H1 (cell line): Measurements from ENCODE around the gene TAOK1.

Source experiments
- EZH2 ChIP-seq: fragments of 200-600 bp; sonication (generic); IDR thresholded peaks from 2 replicates; pipeline ENCODE4 v1.7.1; 2012; ENCODE audit warnings: low read depth, mild to moderate bottlenecking, moderate library complexity, low read length, inconsistent platforms; ENCODE audit not compliant: severe bottlenecking
- MAFK ChIP-seq: IDR thresholded peaks from 2 replicates; pipeline ENCODE4 v1.6.1; 2012; ENCODE audit warnings: low read depth, mild to moderate bottlenecking, improper control_type of control experiment, low read length
- POLR2A ChIP-seq, 2 experiments: IDR thresholded peaks; 1 replicate in 1 of 2; 2 replicates in 1 of 2; pipeline ENCODE4 v1.6.1; 2011; ENCODE audit warnings: low read depth in 2 of 2, low read length in 2 of 2, mild to moderate bottlenecking in 2 of 2; ENCODE audit errors: control extremely low read depth in 1 of 2
- POLR2AphosphoS5 ChIP-seq: IDR thresholded peaks from 2 replicates; pipeline ENCODE4 v1.6.1; 2011; ENCODE audit warnings: low read depth, low read length
- RFX5 ChIP-seq: IDR thresholded peaks from 2 replicates; pipeline ENCODE4 v1.6.1; 2011; ENCODE audit warnings: low read depth, low read length, improper control_type of control experiment, borderline replicate concordance
- RNF2 ChIP-seq: fragments of 200-900, 300-1000 bp; sonication (generic); IDR thresholded peaks from 2 replicates; pipeline ENCODE4 v1.7.1; 2016; ENCODE audit warnings: borderline replicate concordance, low read depth, mild to moderate bottlenecking, antibody characterized with exemption, low read length; ENCODE audit not compliant: poor library complexity, severe bottlenecking; ENCODE audit errors: missing control alignments
- TF ChIP-seq, protein P1 (sequence below), 3 experiments: IDR thresholded peaks; 1 replicate in 2 of 3; 2 replicates in 1 of 3; pipeline versions ENCODE4 v1.5.1 to v1.6.1; 2011; ENCODE audit warnings: low read length in 3 of 3, mild to moderate bottlenecking in 3 of 3, inconsistent platforms in 2 of 3, low read depth in 1 of 3, moderate library complexity in 1 of 3; ENCODE audit not compliant: insufficient read depth in 1 of 3; ENCODE audit errors: control extremely low read depth in 1 of 3
- TF ChIP-seq, protein P2 (sequence below): IDR thresholded peaks from 2 replicates; pipeline ENCODE4 v1.6.1; 2011; ENCODE audit warnings: low read depth, mild to moderate bottlenecking, low read length; ENCODE audit not compliant: insufficient read depth

DNA sequence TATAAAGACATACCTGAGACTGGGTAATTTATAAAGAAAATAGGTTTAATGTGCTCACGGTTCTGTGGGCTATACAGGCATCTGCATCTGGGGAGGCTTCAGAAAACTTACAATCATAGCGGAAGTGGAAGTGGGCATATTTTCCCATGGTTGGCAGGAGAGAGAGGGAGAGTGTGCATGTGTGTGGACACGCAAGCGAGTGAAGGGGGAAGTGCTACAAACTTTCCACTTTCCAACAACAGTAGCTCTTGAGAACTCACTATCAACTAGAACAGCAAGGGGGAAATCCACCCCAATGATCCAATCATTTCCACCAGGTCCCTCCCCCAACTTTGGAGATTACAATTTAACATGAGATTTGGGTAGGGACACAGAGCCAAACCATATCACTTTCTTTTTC is 11.1 kb downstream of the TAOK1 start:
- TF ChIP-seq, protein P1, sequence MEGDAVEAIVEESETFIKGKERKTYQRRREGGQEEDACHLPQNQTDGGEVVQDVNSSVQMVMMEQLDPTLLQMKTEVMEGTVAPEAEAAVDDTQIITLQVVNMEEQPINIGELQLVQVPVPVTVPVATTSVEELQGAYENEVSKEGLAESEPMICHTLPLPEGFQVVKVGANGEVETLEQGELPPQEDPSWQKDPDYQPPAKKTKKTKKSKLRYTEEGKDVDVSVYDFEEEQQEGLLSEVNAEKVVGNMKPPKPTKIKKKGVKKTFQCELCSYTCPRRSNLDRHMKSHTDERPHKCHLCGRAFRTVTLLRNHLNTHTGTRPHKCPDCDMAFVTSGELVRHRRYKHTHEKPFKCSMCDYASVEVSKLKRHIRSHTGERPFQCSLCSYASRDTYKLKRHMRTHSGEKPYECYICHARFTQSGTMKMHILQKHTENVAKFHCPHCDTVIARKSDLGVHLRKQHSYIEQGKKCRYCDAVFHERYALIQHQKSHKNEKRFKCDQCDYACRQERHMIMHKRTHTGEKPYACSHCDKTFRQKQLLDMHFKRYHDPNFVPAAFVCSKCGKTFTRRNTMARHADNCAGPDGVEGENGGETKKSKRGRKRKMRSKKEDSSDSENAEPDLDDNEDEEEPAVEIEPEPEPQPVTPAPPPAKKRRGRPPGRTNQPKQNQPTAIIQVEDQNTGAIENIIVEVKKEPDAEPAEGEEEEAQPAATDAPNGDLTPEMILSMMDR (IDR thresholded peaks at IDR 0.05; ENCODE audit: control extremely low read depth in 1 of 3, insufficient read depth in 1 of 3, low read depth in 1 of 3, low read length in 3 of 3): no peak
- no peak for TF ChIP-seq EZH2
- no peak for TF ChIP-seq POLR2A (IDR thresholded peaks at IDR 0.05; ENCODE audit: control extremely low read depth in 1 of 2, low read depth in 2 of 2, low read length in 2 of 2)
- no peak for TF ChIP-seq MAFK
- no peak for TF ChIP-seq POLR2AphosphoS5
- no peak for TF ChIP-seq RNF2
- TF ChIP-seq, protein P2, sequence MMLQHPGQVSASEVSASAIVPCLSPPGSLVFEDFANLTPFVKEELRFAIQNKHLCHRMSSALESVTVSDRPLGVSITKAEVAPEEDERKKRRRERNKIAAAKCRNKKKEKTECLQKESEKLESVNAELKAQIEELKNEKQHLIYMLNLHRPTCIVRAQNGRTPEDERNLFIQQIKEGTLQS: no peak
- no peak for TF ChIP-seq RFX5
